H9 (cell line): Measurements from ENCODE around the gene FNDC8. TPM values are rescaled to one million over a fixed set of nuclear protein-coding genes. Genes with fewer than 3 reads are reported as not detected.
"Not testable (repeated sequence)": the region's sequence is repeated elsewhere in the genome, so short reads cannot be mapped to it uniquely, and the experiment has no call there.

Experiments
- DNase-seq: peaks from one replicate; pipeline ENCODE4 v3.0.0-alpha.2; 2017
- H2AFZ ChIP-seq: one replicate; pipeline ENCODE4 v1.6.1; 2013; ENCODE audit warnings: mild to moderate bottlenecking, low read length, control low read depth, moderate library complexity
- H2AK5ac ChIP-seq: 2 replicates; pipeline ENCODE4 v1.6.1; 2013; ENCODE audit warnings: low read length, control low read depth, mixed read lengths; ENCODE audit not compliant: insufficient read length
- H2BK120ac ChIP-seq: one replicate; pipeline ENCODE4 v1.6.1; 2013; ENCODE audit warnings: low read depth, mild to moderate bottlenecking, low read length, control low read depth, inconsistent platforms; ENCODE audit not compliant: poor library complexity, severe bottlenecking
- H2BK12ac ChIP-seq: 2 replicates; pipeline ENCODE4 v1.6.1; 2013; ENCODE audit warnings: low read length, control low read depth, mixed read lengths, low read depth; ENCODE audit not compliant: insufficient read length
- H2BK15ac ChIP-seq: 2 replicates; pipeline ENCODE4 v1.6.1; 2013; ENCODE audit warnings: low read depth, low read length, control low read depth
- H2BK20ac ChIP-seq: one replicate; pipeline ENCODE4 v1.6.1; 2013; ENCODE audit warnings: low read depth, mild to moderate bottlenecking, low read length, control low read depth, inconsistent platforms; ENCODE audit not compliant: poor library complexity, severe bottlenecking
- H2BK5ac ChIP-seq: 2 replicates; pipeline ENCODE4 v1.6.1; 2013; ENCODE audit warnings: low read length, control low read depth, mixed read lengths; ENCODE audit not compliant: insufficient read length
- H3K14ac ChIP-seq: 2 replicates; pipeline ENCODE4 v1.6.1; 2013; ENCODE audit warnings: low read length, control low read depth; ENCODE audit not compliant: insufficient read depth
- H3K18ac ChIP-seq: 2 replicates; pipeline ENCODE4 v1.6.1; 2013; ENCODE audit warnings: low read depth, mild to moderate bottlenecking, mixed read lengths, low read length, control low read depth; ENCODE audit not compliant: insufficient read length
- H3K23ac ChIP-seq: 2 replicates; pipeline ENCODE4 v1.6.1; 2013; ENCODE audit warnings: low read length, control low read depth, mixed read lengths, low read depth; ENCODE audit not compliant: insufficient read length
- H3K23me2 ChIP-seq: 2 replicates; pipeline ENCODE4 v1.6.1; 2013; ENCODE audit warnings: low read depth, mild to moderate bottlenecking, mixed read lengths, low read length, control low read depth; ENCODE audit not compliant: insufficient read length, poor library complexity, severe bottlenecking
- H3K27ac ChIP-seq: 2 replicates; pipeline ENCODE4 v1.5.1; 2013; ENCODE audit warnings: low read length, control low read depth, mixed read lengths, low read depth; ENCODE audit not compliant: insufficient read length
- H3K27me3 ChIP-seq: 2 replicates; pipeline ENCODE4 v1.6.1; 2013; ENCODE audit warnings: low read length, control low read depth, inconsistent platforms; ENCODE audit not compliant: insufficient read depth
- H3K4ac ChIP-seq: 2 replicates; pipeline ENCODE4 v1.6.1; 2013; ENCODE audit warnings: low read depth, mild to moderate bottlenecking, control low read depth, inconsistent platforms, low read length, moderate library complexity
- H3K4me1 ChIP-seq: 2 replicates; pipeline ENCODE4 v1.6.1; 2013; ENCODE audit warnings: low read length, control low read depth, inconsistent platforms; ENCODE audit not compliant: insufficient read depth
- H3K4me2 ChIP-seq: 2 replicates; pipeline ENCODE4 v1.6.1; 2013; ENCODE audit warnings: low read length, control low read depth, mixed read lengths; ENCODE audit not compliant: insufficient read length, insufficient read depth
- H3K56ac ChIP-seq: 2 replicates; pipeline ENCODE4 v1.6.1; 2013; ENCODE audit warnings: low read depth, mild to moderate bottlenecking, mixed read lengths, low read length, control low read depth; ENCODE audit not compliant: insufficient read length
- H3K79me1 ChIP-seq: 2 replicates; pipeline ENCODE4 v1.6.1; 2013; ENCODE audit warnings: low read depth, mild to moderate bottlenecking, moderate library complexity, low read length, control low read depth, inconsistent platforms; ENCODE audit not compliant: insufficient read depth, poor library complexity, severe bottlenecking
- H3K79me2 ChIP-seq: 2 replicates; pipeline ENCODE4 v1.6.1; 2013; ENCODE audit warnings: low read length, control low read depth, inconsistent platforms; ENCODE audit not compliant: insufficient read depth
- H3K9ac ChIP-seq: 2 replicates; pipeline ENCODE4 v1.6.1; 2013; ENCODE audit warnings: low read length, control low read depth, mixed read lengths; ENCODE audit not compliant: insufficient read length; ENCODE audit errors: extremely low read depth
- H3K9me3 ChIP-seq: one replicate; pipeline ENCODE4 v1.6.1; 2013; ENCODE audit warnings: low read depth, low read length, inconsistent platforms; ENCODE audit not compliant: control insufficient read depth
- H3T11ph ChIP-seq: one replicate; pipeline ENCODE4 v1.6.1; 2013; ENCODE audit warnings: mild to moderate bottlenecking, low read length, control low read depth, inconsistent platforms
- H4K20me1 ChIP-seq: one replicate; pipeline ENCODE4 v1.6.1; 2013; ENCODE audit not compliant: control insufficient read depth, insufficient read length, insufficient read depth
- H4K5ac ChIP-seq: 2 replicates; pipeline ENCODE4 v1.6.1; 2013; ENCODE audit warnings: low read depth, mild to moderate bottlenecking, mixed read lengths, low read length, control low read depth; ENCODE audit not compliant: insufficient read length
- H4K8ac ChIP-seq: replicated peaks from 2 replicates; pipeline ENCODE4 v1.6.1; 2013; ENCODE audit warnings: low read length, control low read depth, mixed read lengths, low read depth; ENCODE audit not compliant: insufficient read length
- H4K91ac ChIP-seq: 2 replicates; pipeline ENCODE4 v1.6.1; 2013; ENCODE audit warnings: low read depth, mild to moderate bottlenecking, moderate library complexity, mixed read lengths, low read length, control low read depth; ENCODE audit not compliant: insufficient read length
- H3K27ac Mint-ChIP-seq, 3 experiments: 2 replicates in 2 of 3; 3 replicates in 1 of 3; pipeline ENCODE4 v1.8.0; 2020 to 2021; ENCODE audit warnings: mixed read lengths in 3 of 3, mild to moderate bottlenecking in 1 of 3, moderate library complexity in 1 of 3
- H3K27me3 Mint-ChIP-seq: 2 replicates; pipeline ENCODE4 v1.8.0; 2021; ENCODE audit warnings: low read depth, mild to moderate bottlenecking, moderate library complexity, mixed read lengths
- H3K36me3 Mint-ChIP-seq, 3 experiments: 2 replicates in 2 of 3; 3 replicates in 1 of 3; pipeline ENCODE4 v1.8.0; 2020 to 2021; ENCODE audit warnings: low read depth in 3 of 3, mixed read lengths in 3 of 3; ENCODE audit not compliant: insufficient read depth in 1 of 3
- H3K4me1 Mint-ChIP-seq, 2 experiments: 2 replicates each; pipeline ENCODE4 v1.8.0; 2020; ENCODE audit warnings: mixed read lengths in 2 of 2
- H3K4me3 Mint-ChIP-seq, 2 experiments: 2 replicates in 1 of 2; 3 replicates in 1 of 2; pipeline ENCODE4 v1.8.0; 2020 to 2021; ENCODE audit warnings: mild to moderate bottlenecking in 2 of 2, mixed read lengths in 2 of 2, moderate library complexity in 1 of 2
- H3K9me3 Mint-ChIP-seq, 2 experiments: 2 replicates in 1 of 2; 3 replicates in 1 of 2; pipeline ENCODE4 v1.8.0; 2020; ENCODE audit warnings: mild to moderate bottlenecking in 2 of 2, mixed read lengths in 2 of 2, moderate library complexity in 1 of 2
- WGBS: extraction: QIAGEN DNeasy Blood & Tissue Kit; methylation state at CpG from one replicate; pipeline ENCODE4 v1.1.7; 2013; ENCODE audit warnings: missing lambda C conversion rate, low lambda C conversion rate, mixed read lengths; ENCODE audit not compliant: insufficient read length; ENCODE audit errors: extremely low coverage; 5-methylcytosine and 5-hydroxymethylcytosine counted together
- total RNA-seq: library from RNA; stranded (reverse); gene quantifications from 2 replicates; pipeline ENCODE4 v1.2.1, GENCODE V29; 2021
- TF ChIP-seq, protein P1 (sequence below): fragments of 200-600 bp; sonication (generic); conservative IDR thresholded peaks from 3 replicates; pipeline ENCODE4 v1.8.0; 2021; ENCODE audit warnings: antibody characterized with exemption, mild to moderate bottlenecking

Gene FNDC8
- total RNA-seq, 1 experiment from 2014 or later: not detected

- peak overlapping the region; percentile 73 for H3K4me2 ChIP-seq
- H3K23ac ChIP-seq: no peak overlapping the region
- H3T11ph ChIP-seq: no peak overlapping the region
- no peak overlapping the region for H2BK120ac ChIP-seq
- no peak overlapping the region for H3K14ac ChIP-seq
- H3K79me2 ChIP-seq: no peaks in the 10 kb centered on the region; the same call in 1 of the 2 replicates
- H3K79me1 ChIP-seq: no peaks in the 10 kb centered on the region
- H2BK15ac ChIP-seq: no peak overlapping the region
- H3K56ac ChIP-seq: no peak overlapping the region
- H4K5ac ChIP-seq: no peak overlapping the region
- H4K20me1 ChIP-seq: no peaks in the 10 kb centered on the region
- no peaks in the 10 kb centered on the region for H3K9me3 ChIP-seq
- peak overlapping the region; percentile 9 for H3K18ac ChIP-seq
- no peak overlapping the region for H2BK12ac ChIP-seq
- H3K4ac ChIP-seq: no peak overlapping the region
- peak; percentile 78 for DNase-seq
- no peak overlapping the region for H2BK5ac ChIP-seq
- Mint-ChIP-seq H3K27me3 (no peaks in the 10 kb centered on the region; the same call in 1 of the 2 replicates), H3K27ac (peak overlapping the region in 1 of 3 experiments; percentile 85; a peak in 3 of 7 replicates), H3K9me3 (no peaks in the 10 kb centered on the region), H3K4me3 (peak overlapping the region; percentile 79 to 81), H3K4me1 (peaks cover 43% of the 10 kb centered on the region in 2 experiments), H3K36me3 (peaks cover 0 to 2% (median 0%) of the 10 kb centered on the region in 3 experiments; a peak in 1 of 7 replicates)
- H3K23me2 ChIP-seq: peaks cover 15% of the 10 kb centered on the region
- H2BK20ac ChIP-seq: no peak overlapping the region
- no CpG with 5 or more reads among the region's 22 CpGs for WGBS
- H4K8ac ChIP-seq: no peak overlapping the region
- peak overlapping the region; percentile 12 for H2AFZ ChIP-seq
- peaks cover 5% of the 10 kb centered on the region; the same call in 1 of the 2 replicates for H3K4me1 ChIP-seq
- no peaks in the 10 kb centered on the region for H3K27me3 ChIP-seq
- no peak overlapping the region for H2AK5ac ChIP-seq
- H4K91ac ChIP-seq: no peak overlapping the region
- TF ChIP-seq, protein P1, sequence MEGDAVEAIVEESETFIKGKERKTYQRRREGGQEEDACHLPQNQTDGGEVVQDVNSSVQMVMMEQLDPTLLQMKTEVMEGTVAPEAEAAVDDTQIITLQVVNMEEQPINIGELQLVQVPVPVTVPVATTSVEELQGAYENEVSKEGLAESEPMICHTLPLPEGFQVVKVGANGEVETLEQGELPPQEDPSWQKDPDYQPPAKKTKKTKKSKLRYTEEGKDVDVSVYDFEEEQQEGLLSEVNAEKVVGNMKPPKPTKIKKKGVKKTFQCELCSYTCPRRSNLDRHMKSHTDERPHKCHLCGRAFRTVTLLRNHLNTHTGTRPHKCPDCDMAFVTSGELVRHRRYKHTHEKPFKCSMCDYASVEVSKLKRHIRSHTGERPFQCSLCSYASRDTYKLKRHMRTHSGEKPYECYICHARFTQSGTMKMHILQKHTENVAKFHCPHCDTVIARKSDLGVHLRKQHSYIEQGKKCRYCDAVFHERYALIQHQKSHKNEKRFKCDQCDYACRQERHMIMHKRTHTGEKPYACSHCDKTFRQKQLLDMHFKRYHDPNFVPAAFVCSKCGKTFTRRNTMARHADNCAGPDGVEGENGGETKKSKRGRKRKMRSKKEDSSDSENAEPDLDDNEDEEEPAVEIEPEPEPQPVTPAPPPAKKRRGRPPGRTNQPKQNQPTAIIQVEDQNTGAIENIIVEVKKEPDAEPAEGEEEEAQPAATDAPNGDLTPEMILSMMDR: peak; percentile 49; the same call in 2 of the 3 replicates
- H3K27ac ChIP-seq: no peak overlapping the region
- peak overlapping the region; percentile 1 for H3K9ac ChIP-seq
Observed at GRCh38 chr17:35089586-35090296, 31.7 kb upstream of the FNDC8 start.

GRCh38 chr17:35090707-35091106, 30.7 kb upstream of the FNDC8 start:
- no CpG with 5 or more reads among the region's 11 CpGs for WGBS
- H3K56ac ChIP-seq, H2BK20ac ChIP-seq, H2AK5ac ChIP-seq, H3K4me2 ChIP-seq, H3K9me3 Mint-ChIP-seq, H2AFZ ChIP-seq, H3K4me3 Mint-ChIP-seq, H3K18ac ChIP-seq, H2BK120ac ChIP-seq, H3K79me1 ChIP-seq, H3K4ac ChIP-seq, H3K14ac ChIP-seq, H3T11ph ChIP-seq, H3K23ac ChIP-seq, H3K27ac ChIP-seq, H2BK5ac ChIP-seq, H3K4me1 ChIP-seq, H3K27ac Mint-ChIP-seq, H4K5ac ChIP-seq, H4K8ac ChIP-seq, H2BK12ac ChIP-seq, H3K27me3 Mint-ChIP-seq, H3K36me3 Mint-ChIP-seq, H2BK15ac ChIP-seq, H3K27me3 ChIP-seq, H4K91ac ChIP-seq, H3K9ac ChIP-seq, H3K9me3 ChIP-seq, H3K79me2 ChIP-seq, DNase-seq, H4K20me1 ChIP-seq: not testable (repeated sequence)
- H3K4me1 Mint-ChIP-seq: peaks cover 34% of the 10 kb centered on the region in 2 experiments
- H3K23me2 ChIP-seq: peaks cover 15% of the 10 kb centered on the region
